Brain microvascular endothelial cell (primary cell): ENCODE measurements around the gene C1QTNF7.

ENCODE experiments used
- DNase-seq: peaks from one replicate; pipeline ENCODE4 v3.0.0-alpha.2; 2020
- H3K27ac ChIP-seq: fragments of 250-450 bp; sonication (Bioruptor Pico); 2 replicates; pipeline ENCODE4 v1.5.1; 2020; ENCODE audit warnings: mild to moderate bottlenecking, moderate library complexity
- H3K27me3 ChIP-seq: fragments of 250-450 bp; sonication (Bioruptor Pico); replicated peaks from 2 replicates; pipeline ENCODE4 v1.5.1; 2020; ENCODE audit warnings: mild to moderate bottlenecking
- H3K36me3 ChIP-seq: fragments of 250-450 bp; sonication (Bioruptor Pico); replicated peaks from 2 replicates; pipeline ENCODE4 v1.5.1; 2020; ENCODE audit warnings: mild to moderate bottlenecking
- H3K4me3 ChIP-seq: 2 replicates; pipeline ENCODE4 v1.5.1; 2011; ENCODE audit warnings: low read depth, mild to moderate bottlenecking, control low read depth, low read length, moderate library complexity
- in situ Hi-C: cut with HindIII; loops from 2 replicates; pipeline ENCODE4 v1.10.0; 2017; ENCODE audit warnings: low sequenced_read_pairs, low pct_ligation_motif_present
- TF ChIP-seq, protein P1 (sequence below): IDR thresholded peaks from 2 replicates; pipeline ENCODE4 v1.5.1; 2011; ENCODE audit warnings: low read depth, mild to moderate bottlenecking, moderate library complexity, low read length, control low read depth, inconsistent platforms; ENCODE audit errors: missing control alignments

Gene C1QTNF7

DNA sequence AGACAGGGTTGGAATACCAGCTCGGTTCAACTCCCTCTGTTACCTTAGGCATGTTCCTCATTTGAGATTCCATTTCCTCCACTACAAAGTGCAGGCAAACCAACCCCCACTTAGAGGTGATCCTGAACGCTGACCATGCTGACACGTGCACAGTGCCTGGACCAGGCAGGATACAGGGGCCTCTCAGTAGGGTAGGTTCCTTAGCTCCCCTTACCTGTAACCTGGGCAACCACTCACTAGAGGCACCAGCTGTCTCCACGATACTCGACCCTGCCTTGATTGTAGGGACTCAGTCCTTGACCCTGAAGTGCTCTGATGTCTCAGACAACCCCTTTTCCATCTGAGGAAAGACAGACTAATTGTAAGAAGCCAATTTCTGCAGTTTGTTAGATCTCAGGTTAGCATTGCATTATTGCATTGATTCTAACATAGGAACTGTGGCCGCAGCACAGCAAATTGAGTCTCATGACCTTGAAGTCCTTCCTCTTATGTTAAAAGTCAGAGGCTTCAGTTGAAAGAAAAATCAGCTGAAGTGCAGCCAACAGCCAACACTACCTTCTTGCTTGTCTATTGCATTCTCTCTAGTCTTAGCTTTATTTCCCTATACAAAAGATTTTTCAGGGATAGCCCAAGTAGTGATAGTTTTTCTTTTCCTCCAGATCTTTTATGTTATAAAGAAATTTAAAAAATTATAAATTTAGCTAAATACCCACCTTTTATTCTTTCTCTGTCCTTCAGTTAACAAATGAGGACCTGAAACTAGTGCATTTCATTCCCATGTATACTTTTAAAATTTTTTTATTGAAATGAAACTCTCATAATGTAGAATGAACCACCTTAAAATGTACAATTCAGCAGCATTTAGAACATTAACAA is 11.2 kb upstream of the C1QTNF7 start:
- Histone ChIP-seq H3K4me3 (no peak overlapping the region), H3K27me3 (no peaks in the 10 kb centered on the region), H3K36me3 (no peaks in the 10 kb centered on the region), H3K27ac (no peak overlapping the region)
- TF ChIP-seq, protein P1, sequence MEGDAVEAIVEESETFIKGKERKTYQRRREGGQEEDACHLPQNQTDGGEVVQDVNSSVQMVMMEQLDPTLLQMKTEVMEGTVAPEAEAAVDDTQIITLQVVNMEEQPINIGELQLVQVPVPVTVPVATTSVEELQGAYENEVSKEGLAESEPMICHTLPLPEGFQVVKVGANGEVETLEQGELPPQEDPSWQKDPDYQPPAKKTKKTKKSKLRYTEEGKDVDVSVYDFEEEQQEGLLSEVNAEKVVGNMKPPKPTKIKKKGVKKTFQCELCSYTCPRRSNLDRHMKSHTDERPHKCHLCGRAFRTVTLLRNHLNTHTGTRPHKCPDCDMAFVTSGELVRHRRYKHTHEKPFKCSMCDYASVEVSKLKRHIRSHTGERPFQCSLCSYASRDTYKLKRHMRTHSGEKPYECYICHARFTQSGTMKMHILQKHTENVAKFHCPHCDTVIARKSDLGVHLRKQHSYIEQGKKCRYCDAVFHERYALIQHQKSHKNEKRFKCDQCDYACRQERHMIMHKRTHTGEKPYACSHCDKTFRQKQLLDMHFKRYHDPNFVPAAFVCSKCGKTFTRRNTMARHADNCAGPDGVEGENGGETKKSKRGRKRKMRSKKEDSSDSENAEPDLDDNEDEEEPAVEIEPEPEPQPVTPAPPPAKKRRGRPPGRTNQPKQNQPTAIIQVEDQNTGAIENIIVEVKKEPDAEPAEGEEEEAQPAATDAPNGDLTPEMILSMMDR = no peak
- no peak for DNase-seq
- in situ Hi-C loops = no loop called here

GRCh38 chr4:15417233-15417660 is 10.6 kb upstream of the C1QTNF7 start:
- Histone ChIP-seq H3K27ac (no peak overlapping the region), H3K4me3 (no peak overlapping the region), H3K36me3 (no peaks in the 10 kb centered on the region), H3K27me3 (no peaks in the 10 kb centered on the region)
- TF ChIP-seq, protein P1 = no peak
- in situ Hi-C loops = no loop called here
- no peak for DNase-seq

GRCh38 chr4:15418956-15419355 is 8.9 kb upstream of the C1QTNF7 start:
- no peak overlapping the region for H3K27ac ChIP-seq
- in situ Hi-C loops = no loop called here
- DNase-seq = no peak
- H3K4me3 ChIP-seq = no peak overlapping the region
- H3K36me3 ChIP-seq = no peaks in the 10 kb centered on the region
- no peaks in the 10 kb centered on the region for H3K27me3 ChIP-seq
- TF ChIP-seq, protein P1 = no peak

GRCh38 chr4:15420642-15421041 is 7.2 kb upstream of the C1QTNF7 start:
- Histone ChIP-seq H3K27me3 (no peaks in the 10 kb centered on the region), H3K27ac (no peak overlapping the region), H3K4me3 (no peak overlapping the region), H3K36me3 (no peaks in the 10 kb centered on the region)
- in situ Hi-C loops = no loop called here
- TF ChIP-seq, protein P1 = peak; percentile 19
- peak; percentile 77 for DNase-seq

DNA sequence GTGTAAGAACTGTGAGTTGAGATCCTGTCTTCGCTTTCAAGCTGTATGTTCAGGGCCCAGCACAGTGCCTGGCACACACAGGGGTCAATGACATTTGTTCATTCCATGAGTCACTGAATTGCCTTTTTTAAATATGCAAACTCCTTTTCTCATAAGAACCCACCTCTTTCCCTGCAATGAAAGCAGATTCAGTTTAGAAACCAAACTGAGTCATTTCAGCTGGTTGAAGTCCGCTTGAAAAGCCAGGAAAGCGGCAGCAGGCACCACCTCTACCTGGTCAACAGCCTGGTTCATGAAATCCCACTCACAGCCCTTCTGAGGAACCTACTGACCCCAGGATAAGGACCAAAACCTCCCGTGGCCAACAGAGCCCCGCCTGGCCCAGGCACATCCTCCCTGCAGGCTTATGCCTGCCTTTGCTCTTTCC is 4.5 kb upstream of the C1QTNF7 start:
- in situ Hi-C loops = no loop called here

More for the DNA sequence above, 4.5 kb upstream of the C1QTNF7 start:
- Histone ChIP-seq H3K27me3 (no peaks in the 10 kb centered on the region), H3K4me3 (no peak overlapping the region), H3K36me3 (no peaks in the 10 kb centered on the region), H3K27ac (no peak overlapping the region)
- no peak for DNase-seq
- TF ChIP-seq, protein P1 = no peak
